Body of pancreas (tissue), 4 donors: ENCODE results near the gene CST3. TPM values are rescaled to one million over a fixed set of nuclear protein-coding genes. Genes with fewer than 3 reads are reported as not detected.

Experiments used
- ATAC-seq: fragments of 150-250 bp; one replicate; pipeline ENCODE4 v1.9.1; 2016
- DNase-seq, 4 donors: peaks; one replicate each; pipeline ENCODE4 v3.0.0-alpha.2; 2019
- H3K27ac ChIP-seq, 4 donors: fragments of 200-600 bp; sonication (generic); 1 replicate in 3 of 4; 2 replicates in 1 of 4; pipeline versions ENCODE4 v1.5.1 to v1.6.1; 2016 to 2019; ENCODE audit warnings: mild to moderate bottlenecking in 1 of 4, mixed read lengths in 1 of 4, moderate library complexity in 1 of 4
- H3K27me3 ChIP-seq, 2 donors: fragments of 200-600 bp; sonication (generic); one replicate each; pipeline ENCODE4 v1.6.0; 2016; ENCODE audit warnings: mild to moderate bottlenecking in 1 of 2
- H3K36me3 ChIP-seq, 2 donors: fragments of 200-600 bp; sonication (generic); replicated peaks in 1 of 2; 2 replicates each; pipeline ENCODE4 v1.5.1; 2016; ENCODE audit warnings: low read depth in 2 of 2; ENCODE audit not compliant: insufficient read depth in 1 of 2
- H3K4me1 ChIP-seq: fragments of 200-600 bp; sonication (generic); one replicate; pipeline ENCODE4 v1.6.0; 2016
- H3K4me3 ChIP-seq, 2 donors: fragments of 200-600 bp; sonication (generic); 1 replicate in 1 of 2; 2 replicates in 1 of 2; pipeline ENCODE4 v1.5.1; 2016 to 2019
- H3K9me3 ChIP-seq, 3 donors: fragments of 200-600 bp; sonication (generic); 1 replicate in 2 of 3; 2 replicates in 1 of 3; pipeline ENCODE4 v1.5.1; 2016
- POLR2A ChIP-seq, 3 donors: fragments of 450-650 bp; IDR thresholded peaks; one replicate each; pipeline ENCODE4 v1.6.1; 2016; ENCODE audit warnings: antibody characterized with exemption in 3 of 3, mild to moderate bottlenecking in 2 of 3
- WGBS, 2 donors: methylation state at CpG; one replicate each; pipeline ENCODE4 v1.1.5; 2017; 5-methylcytosine and 5-hydroxymethylcytosine counted together
- intact Hi-C: fragments of 100-400 bp; cut with DNase I; formaldehyde crosslinking; loops from one replicate; pipeline ENCODE4 v1.15.1; 2023
- total RNA-seq, 2 donors: library from RNA; depleted of rRNA; stranded (reverse); fragments of >200 nt; gene quantifications; one replicate each; pipeline ENCODE4 v1.1.0, GENCODE V29; 2016
- TF ChIP-seq, protein P1 (sequence below), 7 experiments: fragments of 450-650 bp in 4 of 7; fragments of 200-600 bp in 3 of 7; sonication (generic) in 3 of 7; IDR thresholded peaks; one replicate each; pipeline ENCODE4 v1.5.1; 2016 to 2019; ENCODE audit warnings: antibody characterized with exemption in 7 of 7

The CST3 gene
- total RNA-seq, 2 donors from 2014 or later: 491 to 654 TPM

DNA sequence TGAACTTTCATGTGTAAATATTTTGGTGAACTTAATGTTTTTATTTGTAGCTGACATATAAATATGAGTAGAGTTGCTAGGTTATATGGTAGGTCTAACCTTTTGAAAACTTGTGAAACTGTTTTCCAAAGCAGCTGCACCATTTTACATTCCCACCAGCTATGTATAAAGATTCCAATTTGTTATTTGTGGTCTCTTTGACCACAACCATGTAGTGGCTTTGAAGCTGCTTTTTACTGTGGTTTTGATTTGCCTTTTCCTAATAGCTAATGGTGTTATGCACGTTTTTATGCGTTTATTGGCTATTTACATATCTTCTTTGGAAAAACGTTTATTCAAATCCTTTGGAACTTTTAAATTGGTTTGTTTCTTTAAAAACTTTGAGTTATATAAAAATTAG, 10.3 kb downstream of the CST3 start:
- whole genome bisulfite sequencing, 2 donors: 69 to 71% methylated on average over 3 of the region's 3 CpGs
- no peak for TF ChIP-seq POLR2A (IDR thresholded peaks at IDR 0.05)
- TF ChIP-seq, protein P1, sequence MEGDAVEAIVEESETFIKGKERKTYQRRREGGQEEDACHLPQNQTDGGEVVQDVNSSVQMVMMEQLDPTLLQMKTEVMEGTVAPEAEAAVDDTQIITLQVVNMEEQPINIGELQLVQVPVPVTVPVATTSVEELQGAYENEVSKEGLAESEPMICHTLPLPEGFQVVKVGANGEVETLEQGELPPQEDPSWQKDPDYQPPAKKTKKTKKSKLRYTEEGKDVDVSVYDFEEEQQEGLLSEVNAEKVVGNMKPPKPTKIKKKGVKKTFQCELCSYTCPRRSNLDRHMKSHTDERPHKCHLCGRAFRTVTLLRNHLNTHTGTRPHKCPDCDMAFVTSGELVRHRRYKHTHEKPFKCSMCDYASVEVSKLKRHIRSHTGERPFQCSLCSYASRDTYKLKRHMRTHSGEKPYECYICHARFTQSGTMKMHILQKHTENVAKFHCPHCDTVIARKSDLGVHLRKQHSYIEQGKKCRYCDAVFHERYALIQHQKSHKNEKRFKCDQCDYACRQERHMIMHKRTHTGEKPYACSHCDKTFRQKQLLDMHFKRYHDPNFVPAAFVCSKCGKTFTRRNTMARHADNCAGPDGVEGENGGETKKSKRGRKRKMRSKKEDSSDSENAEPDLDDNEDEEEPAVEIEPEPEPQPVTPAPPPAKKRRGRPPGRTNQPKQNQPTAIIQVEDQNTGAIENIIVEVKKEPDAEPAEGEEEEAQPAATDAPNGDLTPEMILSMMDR (IDR thresholded peaks at IDR 0.05): no peak
- intact Hi-C loops: no loop called here
- H3K4me3 ChIP-seq: no peak overlapping the region
- no peaks in the 10 kb centered on the region for H3K4me1 ChIP-seq
- ATAC-seq (no peak), DNase-seq (no peak)
- no peaks in the 10 kb centered on the region for H3K36me3 ChIP-seq
- H3K27me3 ChIP-seq: no peaks in the 10 kb centered on the region
- H3K27ac ChIP-seq: no peak overlapping the region
- no peaks in the 10 kb centered on the region for H3K9me3 ChIP-seq

DNA sequence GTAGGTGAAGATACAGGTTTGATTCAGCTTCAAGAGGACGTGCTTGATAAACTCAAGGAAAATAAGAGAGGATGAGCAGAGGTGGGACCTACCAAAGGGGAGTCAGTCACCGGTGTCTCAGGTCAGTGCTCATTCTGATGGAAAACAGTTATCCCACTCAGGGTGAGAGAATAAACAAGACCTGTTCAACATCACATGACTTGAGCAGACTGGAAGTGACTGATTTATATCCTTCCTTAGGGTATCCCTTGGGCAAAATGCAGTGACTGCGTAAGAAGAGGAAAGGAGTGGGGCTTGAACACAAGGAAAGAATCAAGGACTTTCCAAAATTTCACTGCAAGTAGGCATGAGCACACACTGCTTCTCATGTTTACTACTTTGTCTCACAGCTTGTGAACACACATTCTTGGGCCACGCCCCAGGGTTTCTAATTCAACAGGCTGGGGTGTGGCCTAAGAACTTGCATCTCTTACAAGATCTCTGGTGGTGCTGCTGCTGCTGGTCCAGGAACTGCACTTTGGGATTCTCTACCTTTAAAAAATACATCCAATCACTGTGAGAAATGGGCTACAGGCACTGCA, 11.6 kb downstream of the CST3 start:
- ATAC-seq: no peak
- intact Hi-C loops: no loop called here
- H3K27ac ChIP-seq: no peak overlapping the region
- H3K4me1 ChIP-seq: no peaks in the 10 kb centered on the region
- H3K27me3 ChIP-seq: no peaks in the 10 kb centered on the region
- no peak for DNase-seq
- 64 to 72% methylated on average over 4 of the region's 4 CpGs for WGBS, 2 donors
- no peaks in the 10 kb centered on the region for H3K9me3 ChIP-seq
- no peaks in the 10 kb centered on the region for H3K36me3 ChIP-seq
- no peak overlapping the region for H3K4me3 ChIP-seq
- TF ChIP-seq, protein P1 (IDR thresholded peaks at IDR 0.05): no peak
- no peak for TF ChIP-seq POLR2A (IDR thresholded peaks at IDR 0.05)

DNA sequence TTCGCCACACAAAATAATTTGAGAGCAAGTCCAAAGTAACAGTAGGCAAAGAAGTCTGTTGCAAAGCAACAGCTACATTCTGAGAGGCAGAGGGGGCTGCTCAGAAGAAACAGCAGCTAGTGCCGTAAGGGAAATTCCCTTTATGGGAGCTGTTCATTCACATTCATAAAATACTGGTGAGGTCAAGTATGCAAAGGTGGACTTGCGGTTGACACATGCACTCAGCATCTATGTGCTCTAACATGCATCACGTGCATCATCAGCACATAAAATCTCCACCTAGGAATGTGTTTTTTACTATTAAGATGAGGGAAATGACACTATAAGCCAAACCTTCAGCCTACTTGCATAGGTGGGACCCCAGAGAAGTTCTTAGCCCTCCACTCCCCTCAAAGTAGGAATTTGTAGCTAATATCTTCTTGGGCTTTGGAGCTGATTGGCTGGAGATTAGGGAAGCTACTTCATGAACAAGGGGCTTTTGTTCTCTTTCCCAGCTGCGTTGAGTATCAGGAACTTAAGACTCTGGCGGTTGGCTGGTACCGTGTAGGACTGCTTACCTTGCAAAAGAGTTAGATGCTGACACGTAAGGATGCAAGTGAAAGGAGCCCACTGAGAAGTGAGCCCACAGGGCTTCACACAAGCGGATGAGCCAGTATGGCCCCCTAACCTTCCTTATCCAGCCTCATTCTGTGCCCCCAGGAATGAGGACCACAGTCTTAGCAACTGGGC, 12.4 kb downstream of the CST3 start:
- H3K36me3 ChIP-seq: no peaks in the 10 kb centered on the region
- ATAC-seq: no peak
- no peak overlapping the region for H3K4me3 ChIP-seq
- no peaks in the 10 kb centered on the region for H3K27me3 ChIP-seq
- no peaks in the 10 kb centered on the region for H3K9me3 ChIP-seq
- intact Hi-C loops: no loop called here
- H3K4me1 ChIP-seq: no peaks in the 10 kb centered on the region
- no peak overlapping the region for H3K27ac ChIP-seq
- DNase-seq: no peak
- TF ChIP-seq POLR2A (IDR thresholded peaks at IDR 0.05): no peak
- TF ChIP-seq, protein P1 (IDR thresholded peaks at IDR 0.05): no peak
- 48 to 51% methylated on average over 9 of the region's 9 CpGs for WGBS, 2 donors

DNA sequence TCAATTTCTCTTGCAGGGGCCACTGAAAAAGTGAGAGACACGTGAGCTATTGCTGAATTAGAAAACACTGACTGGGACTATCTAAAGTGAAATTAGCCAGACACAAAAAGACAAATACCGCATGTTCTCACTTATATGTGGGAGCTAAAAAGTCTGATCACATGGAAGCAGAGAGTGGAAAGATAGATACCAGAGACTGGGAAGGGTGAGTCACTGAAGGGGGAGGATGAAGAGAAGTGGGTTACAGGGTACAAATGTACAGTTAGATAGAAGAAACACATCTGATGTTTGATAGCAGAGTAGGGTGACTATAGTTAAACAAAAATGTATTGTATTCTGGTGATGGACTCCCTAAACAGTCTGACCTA, 13.4 kb downstream of the CST3 start:
- DNase-seq: no peak
- intact Hi-C loops: no loop called here
- Histone ChIP-seq H3K4me3 (no peak overlapping the region), H3K9me3 (no peaks in the 10 kb centered on the region), H3K4me1 (no peaks in the 10 kb centered on the region), H3K27me3 (no peaks in the 10 kb centered on the region), H3K27ac (peak overlapping the region in 1 of 4 donors; percentile 10), H3K36me3 (no peaks in the 10 kb centered on the region)
- TF ChIP-seq, protein P1 (IDR thresholded peaks at IDR 0.05): no peak
- TF ChIP-seq POLR2A (IDR thresholded peaks at IDR 0.05): no peak
- peak; percentile 34 for ATAC-seq
- WGBS, 2 donors: 51 to 60% methylated on average over 2 of the region's 2 CpGs
